Measurements from ENCODE around the gene RNF8. TPM values are rescaled to one million over a fixed set of nuclear protein-coding genes. Genes with fewer than 3 reads are reported as not detected.
A peak's percentile ranks its signal among the peaks of the same experiment; 100 is the strongest.

RNF8 gene
- total RNA-seq, 1 experiment from 2014 or later = 22.0 TPM

DNA sequence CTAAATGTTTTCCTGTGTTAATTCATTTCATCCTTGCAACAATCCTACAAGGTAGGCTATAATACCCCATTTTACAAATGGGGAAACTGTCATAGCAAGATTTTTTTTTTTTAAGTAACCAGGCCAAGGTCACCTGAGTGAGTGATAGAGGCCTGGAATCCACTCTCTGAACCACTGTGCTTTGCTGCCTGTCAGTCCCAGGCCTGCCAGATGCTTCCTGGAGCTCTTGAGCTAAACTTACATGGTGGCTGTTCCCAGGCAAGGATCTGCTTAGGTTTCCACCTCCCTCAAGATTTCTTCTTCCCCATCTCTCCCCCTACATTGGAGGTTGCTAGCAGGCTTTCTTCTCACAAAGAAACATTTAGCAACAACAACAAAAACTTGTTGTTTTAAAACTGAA, 32.7 kb upstream of the RNF8 start:
- TF ChIP-seq, protein P1, sequence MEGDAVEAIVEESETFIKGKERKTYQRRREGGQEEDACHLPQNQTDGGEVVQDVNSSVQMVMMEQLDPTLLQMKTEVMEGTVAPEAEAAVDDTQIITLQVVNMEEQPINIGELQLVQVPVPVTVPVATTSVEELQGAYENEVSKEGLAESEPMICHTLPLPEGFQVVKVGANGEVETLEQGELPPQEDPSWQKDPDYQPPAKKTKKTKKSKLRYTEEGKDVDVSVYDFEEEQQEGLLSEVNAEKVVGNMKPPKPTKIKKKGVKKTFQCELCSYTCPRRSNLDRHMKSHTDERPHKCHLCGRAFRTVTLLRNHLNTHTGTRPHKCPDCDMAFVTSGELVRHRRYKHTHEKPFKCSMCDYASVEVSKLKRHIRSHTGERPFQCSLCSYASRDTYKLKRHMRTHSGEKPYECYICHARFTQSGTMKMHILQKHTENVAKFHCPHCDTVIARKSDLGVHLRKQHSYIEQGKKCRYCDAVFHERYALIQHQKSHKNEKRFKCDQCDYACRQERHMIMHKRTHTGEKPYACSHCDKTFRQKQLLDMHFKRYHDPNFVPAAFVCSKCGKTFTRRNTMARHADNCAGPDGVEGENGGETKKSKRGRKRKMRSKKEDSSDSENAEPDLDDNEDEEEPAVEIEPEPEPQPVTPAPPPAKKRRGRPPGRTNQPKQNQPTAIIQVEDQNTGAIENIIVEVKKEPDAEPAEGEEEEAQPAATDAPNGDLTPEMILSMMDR (IDR thresholded peaks at IDR 0.05; ENCODE audit: unreplicated experiment) = no peak
- H3K4me3 Mint-ChIP-seq (ENCODE audit: unreplicated experiment) = no peak overlapping the region
- intact Hi-C loops (cut with micrococcal nuclease) = no loop called here
- DNase-seq (ENCODE audit: unreplicated experiment) = no peak
- CTCF ChIA-PET = interaction anchor here (0.6 kb wide), 2 partner anchors 86 to 180 kb away, joined by 3 read pairs; no protein-coding TSS in a partner anchor
- peaks cover 30% of the 10 kb centered on the region for H3K36me3 Mint-ChIP-seq (ENCODE audit: insufficient read depth, unreplicated experiment)
- no TSS peak for BruUV-seq (replicated peaks)
- no peaks in the 10 kb centered on the region for H3K27me3 Mint-ChIP-seq (ENCODE audit: insufficient read depth, unreplicated experiment)
- H3K27ac Mint-ChIP-seq (ENCODE audit: low read depth, unreplicated experiment) = no peak overlapping the region
- H3K9me3 Mint-ChIP-seq (ENCODE audit: unreplicated experiment) = no peaks in the 10 kb centered on the region
- H3K4me1 Mint-ChIP-seq (ENCODE audit: insufficient read depth, unreplicated experiment) = peaks cover 11% of the 10 kb centered on the region
- POLR2A ChIA-PET = interaction anchor here (1.3 kb wide), 1 partner anchor 11 kb away, joined by 7 read pairs; no protein-coding TSS in a partner anchor

DNA sequence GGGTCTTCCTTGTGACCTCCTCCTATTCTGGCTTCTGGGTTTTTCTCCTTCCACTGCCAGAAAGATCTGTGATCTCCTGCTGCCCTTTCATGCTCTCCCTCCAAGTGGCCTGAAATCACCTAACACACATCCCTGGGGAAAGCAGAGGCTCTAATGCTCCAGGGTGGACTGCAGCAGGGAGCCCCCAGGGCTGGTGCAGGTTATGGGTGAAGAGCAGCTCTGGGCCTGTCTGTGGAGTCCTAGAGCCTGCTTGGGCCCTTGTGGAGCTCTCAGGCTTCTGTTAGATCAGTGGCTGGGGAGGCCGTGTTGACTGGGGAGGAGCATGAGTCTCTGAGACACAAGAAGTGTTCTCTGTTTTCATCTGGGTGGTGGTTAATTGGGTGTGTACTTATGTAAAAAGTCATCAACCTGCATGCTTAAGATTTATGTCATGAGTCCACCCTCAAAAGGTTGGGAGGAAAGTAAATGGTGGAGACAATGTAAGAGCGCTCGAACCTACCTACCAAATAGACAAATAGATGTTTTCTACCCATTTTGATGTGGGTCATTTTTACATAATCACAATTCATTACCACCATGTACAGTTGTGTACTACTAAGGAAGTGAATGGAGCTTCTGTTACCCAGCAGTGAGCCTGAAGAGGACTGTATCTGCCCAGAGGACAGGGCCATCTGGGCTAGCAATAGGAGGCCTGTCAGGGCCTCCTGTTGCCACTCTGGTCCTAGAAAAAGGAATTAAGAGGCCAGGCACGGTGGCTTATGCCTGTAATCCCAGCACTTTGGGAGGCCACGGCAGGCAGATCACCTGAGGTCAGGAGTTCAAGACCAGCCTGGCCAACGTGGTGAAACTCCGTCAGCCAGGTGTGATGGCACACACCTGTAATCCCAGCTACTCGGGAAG, 32.0 kb upstream of the RNF8 start:
- Mint-ChIP-seq H3K4me3 (ENCODE audit: unreplicated experiment) (no peak overlapping the region), H3K4me1 (ENCODE audit: insufficient read depth, unreplicated experiment) (peaks cover 11% of the 10 kb centered on the region), H3K27me3 (ENCODE audit: insufficient read depth, unreplicated experiment) (no peaks in the 10 kb centered on the region), H3K27ac (ENCODE audit: low read depth, unreplicated experiment) (no peak overlapping the region), H3K36me3 (ENCODE audit: insufficient read depth, unreplicated experiment) (peaks cover 30% of the 10 kb centered on the region), H3K9me3 (ENCODE audit: unreplicated experiment) (no peaks in the 10 kb centered on the region)
- no peak for DNase-seq (ENCODE audit: unreplicated experiment)
- intact Hi-C loops (cut with micrococcal nuclease) = no loop called here
- ChIA-PET CTCF (interaction anchor here (0.6 kb wide), 2 partner anchors 87 to 179 kb away, joined by 3 read pairs; no protein-coding TSS in a partner anchor), POLR2A (no interaction called here)
- TF ChIP-seq, protein P1 (IDR thresholded peaks at IDR 0.05; ENCODE audit: unreplicated experiment) = no peak
- no TSS peak for BruUV-seq (replicated peaks)

DNA sequence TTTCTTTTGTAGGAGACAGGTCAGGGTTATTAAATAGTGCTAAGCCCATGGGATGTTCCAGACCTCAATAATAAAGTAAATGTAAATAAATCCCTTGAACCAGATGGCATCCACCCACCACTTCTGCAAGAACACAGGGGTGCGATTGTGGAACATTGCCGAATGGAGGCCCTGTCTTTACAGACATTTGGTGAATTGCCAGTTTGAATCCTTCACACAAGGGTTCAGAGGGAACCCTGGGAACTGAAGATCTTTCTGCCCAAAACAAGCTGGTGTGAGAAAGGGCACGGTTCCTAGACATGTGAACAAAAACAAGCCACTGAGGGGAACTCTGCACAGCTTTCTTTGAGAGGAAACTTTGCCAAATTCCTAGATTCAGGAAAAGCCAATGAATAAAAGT, 30.2 kb upstream of the RNF8 start:
- H3K4me3 Mint-ChIP-seq (ENCODE audit: unreplicated experiment) = no peak overlapping the region
- intact Hi-C loops (cut with micrococcal nuclease) = no loop called here
- H3K27me3 Mint-ChIP-seq (ENCODE audit: insufficient read depth, unreplicated experiment) = no peaks in the 10 kb centered on the region
- TF ChIP-seq, protein P1 (IDR thresholded peaks at IDR 0.05; ENCODE audit: unreplicated experiment) = no peak
- no TSS peak for BruUV-seq (replicated peaks)
- CTCF ChIA-PET = interaction anchor here (0.6 to 4.2 kb wide), 6 partner anchors 10 to 368 kb away, joined by 3 to 62 read pairs (median 4); no protein-coding TSS in a partner anchor
- peak; percentile 35 for DNase-seq (ENCODE audit: unreplicated experiment)
- H3K9me3 Mint-ChIP-seq (ENCODE audit: unreplicated experiment) = no peaks in the 10 kb centered on the region
- H3K27ac Mint-ChIP-seq (ENCODE audit: low read depth, unreplicated experiment) = no peak overlapping the region
- H3K4me1 Mint-ChIP-seq (ENCODE audit: insufficient read depth, unreplicated experiment) = peaks cover 11% of the 10 kb centered on the region
- POLR2A ChIA-PET = interaction anchor here (1.6 kb wide), 1 partner anchor 9 kb away, joined by 6 read pairs; no protein-coding TSS in a partner anchor
- H3K36me3 Mint-ChIP-seq (ENCODE audit: insufficient read depth, unreplicated experiment) = peaks cover 30% of the 10 kb centered on the region
